ENCODE data around the gene MAP2K2.
"Not testable (repeated sequence)": the region's sequence is repeated elsewhere in the genome, so short reads cannot be mapped to it uniquely, and the experiment has no call there.

The MAP2K2 gene

GRCh38 chr19:4142916-4143315, 19.0 kb upstream of the MAP2K2 start:
- not testable (repeated sequence) for H3K4me3 ChIP-seq (ENCODE audit: low read depth, low read length); H3K9me3 ChIP-seq (ENCODE audit: control insufficient read depth, insufficient read depth, low read depth, low read length); H3K36me3 ChIP-seq (ENCODE audit: control insufficient read depth in 2 of 2, insufficient read depth in 1 of 2, low read length in 2 of 2); H3K4me1 ChIP-seq (ENCODE audit: control insufficient read depth, insufficient read depth, low read length); H3K27ac ChIP-seq (ENCODE audit: extremely low read depth, low read depth, low read length)
- ChIA-PET CTCF (interaction anchor here (0.7 to 0.9 kb wide), 2 partner anchors 10 to 65 kb away, joined by 3 to 5 read pairs; no protein-coding TSS in a partner anchor), POLR2A (interaction anchor here (0.6 kb wide), 1 partner anchor 167 kb away, joined by 3 read pairs; no protein-coding TSS in a partner anchor)
- TF ChIP-seq ZNF121 (tag by site-specific recombination; IDR thresholded peaks at IDR 0.05): peak; percentile 78

GRCh38 chr19:4140237-4140711, 16.4 kb upstream of the MAP2K2 start:
- Histone ChIP-seq H3K36me3 (ENCODE audit: control insufficient read depth in 2 of 2, insufficient read depth in 1 of 2, low read length in 2 of 2) (no peaks in the 10 kb centered on the region), H3K27ac (ENCODE audit: extremely low read depth, low read depth, low read length) (no peak overlapping the region), H3K9me3 (ENCODE audit: control insufficient read depth, insufficient read depth, low read depth, low read length) (no peaks in the 10 kb centered on the region), H3K4me3 (ENCODE audit: low read depth, low read length) (no peak overlapping the region), H3K4me1 (ENCODE audit: control insufficient read depth, insufficient read depth, low read length) (no peaks in the 10 kb centered on the region)
- TF ChIP-seq REST (tag by site-specific recombination; IDR thresholded peaks at IDR 0.05) (0 out of 2 replicates have a peak, but pooled peaks have one; percentile 27), ZNF654 (tag by site-specific recombination; IDR thresholded peaks at IDR 0.05; ENCODE audit: low read depth) (peak; percentile 61), PRDM1 (tag by site-specific recombination; IDR thresholded peaks at IDR 0.05) (peak; percentile 46), HIC1 (tag by site-specific recombination; IDR thresholded peaks at IDR 0.05) (peak; percentile 52; the same call in 1 of the 2 replicates), GFI1B (tag by site-specific recombination; IDR thresholded peaks at IDR 0.05) (no peak), ZNF362 (tag by site-specific recombination; IDR thresholded peaks at IDR 0.05) (peak; percentile 61; the same call in 1 of the 2 replicates), KLF9 (tag by site-specific recombination; IDR thresholded peaks at IDR 0.05; ENCODE audit: low read depth) (peak; percentile 62; the same call in 1 of the 2 replicates), ZNF121 (tag by site-specific recombination; IDR thresholded peaks at IDR 0.05) (peak; percentile 68), CTCF (tag by site-specific recombination; IDR thresholded peaks at IDR 0.05) (peak; percentile 46), ZNF133 (tag by site-specific recombination; IDR thresholded peaks at IDR 0.05) (no peak), ZNF664 (tag by site-specific recombination; IDR thresholded peaks at IDR 0.05) (no peak), EGR2 (tag by site-specific recombination; IDR thresholded peaks at IDR 0.05; ENCODE audit: low read depth) (peak; percentile 5; the same call in 1 of the 2 replicates), IKZF3 (tag by site-specific recombination; IDR thresholded peaks at IDR 0.05) (peak; percentile 59; the same call in 1 of the 2 replicates)
- ChIA-PET POLR2A (interaction anchor here (0.5 to 1.2 kb wide), 7 partner anchors 9 to 773 kb away, joined by 3 to 6 read pairs (median 3); partner anchors contain the start of gene EEF2), CTCF (interaction anchor here (0.5 to 2.9 kb wide), 40 partner anchors 8 to 1364 kb away, joined by 3 to 47 read pairs (median 4); partner anchors contain the start of genes CREB3L3, EEF2 and ZBTB7A)

All from HEK293 (cell line).